ENCODE data around the gene NUP107.
A peak's percentile ranks its signal among the peaks of the same experiment; 100 is the strongest.
"Not testable (repeated sequence)": the region's sequence is repeated elsewhere in the genome, so short reads cannot be mapped to it uniquely, and the experiment has no call there.

NUP107 gene

DNA sequence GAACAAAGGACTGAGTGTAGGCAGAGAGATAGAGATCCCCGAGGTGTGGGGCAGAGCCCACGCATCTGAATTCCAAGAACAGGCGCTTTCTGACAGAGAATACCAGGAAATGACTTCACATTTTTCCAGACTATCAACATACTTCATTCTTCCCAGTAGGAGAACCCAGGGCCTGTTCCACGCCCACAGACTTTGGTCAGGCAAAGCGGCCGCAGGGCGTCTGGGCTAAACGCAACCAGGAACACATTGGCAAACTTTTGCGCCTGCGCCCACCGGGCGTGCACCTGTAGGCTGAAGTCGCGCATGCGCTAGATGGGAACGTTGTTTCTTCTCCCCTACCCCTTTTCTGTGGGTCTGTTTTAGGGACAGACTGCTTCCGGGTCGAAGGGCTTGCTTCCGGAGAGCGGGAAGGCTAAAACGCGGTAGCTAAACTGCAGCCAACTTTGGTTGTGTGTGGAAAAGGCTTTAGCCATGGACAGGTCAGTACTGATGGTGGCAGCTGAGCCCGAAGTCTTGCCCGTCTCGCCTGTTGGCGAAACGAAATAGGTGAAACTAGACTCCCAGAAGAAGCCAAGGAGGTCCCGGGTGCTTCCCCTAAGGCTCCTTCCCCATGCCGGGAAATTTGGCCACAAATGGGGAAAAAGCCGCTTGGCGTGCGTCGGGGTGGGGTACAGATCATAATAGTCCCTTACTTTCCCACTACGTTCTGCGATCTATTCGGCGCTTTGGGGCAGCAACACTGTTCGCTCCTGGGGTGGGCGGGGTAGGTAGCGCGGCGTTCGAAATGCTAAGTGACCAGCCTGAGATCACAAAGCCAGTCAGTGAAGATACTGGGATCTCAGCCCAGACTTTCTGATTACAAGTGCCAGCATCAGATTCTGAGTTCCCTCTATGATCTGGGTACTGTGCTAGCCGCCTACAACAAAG is at the start of gene NUP107:
Gene NUP107 (plus strand): TSS at position 384 of the 927 bp plus-strand sequence. CDS start 88 bp downstream, at position 472.
- peak; percentile 88 for DNase-seq

DNA sequence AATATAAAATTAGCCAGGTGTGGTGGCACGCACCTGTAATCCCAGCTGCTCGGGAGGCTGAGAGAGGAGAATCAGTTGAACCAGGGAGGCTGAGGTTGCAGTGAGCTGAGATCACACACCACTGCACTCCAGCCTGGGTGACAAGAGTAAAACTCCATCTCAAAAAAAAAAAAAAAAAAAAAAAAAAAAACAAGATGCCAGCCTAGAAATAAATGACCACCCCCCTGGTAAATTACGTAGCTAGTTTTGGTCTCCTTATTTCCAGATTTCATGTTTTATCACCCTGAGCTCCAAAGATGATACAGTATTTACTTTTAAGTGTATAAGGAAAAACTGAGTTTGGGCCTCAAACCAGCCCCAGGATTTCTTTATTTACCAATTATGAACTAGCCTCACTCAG is 49.3 kb upstream of the NUP107 start:
- not testable (repeated sequence) for DNase-seq

DNA sequence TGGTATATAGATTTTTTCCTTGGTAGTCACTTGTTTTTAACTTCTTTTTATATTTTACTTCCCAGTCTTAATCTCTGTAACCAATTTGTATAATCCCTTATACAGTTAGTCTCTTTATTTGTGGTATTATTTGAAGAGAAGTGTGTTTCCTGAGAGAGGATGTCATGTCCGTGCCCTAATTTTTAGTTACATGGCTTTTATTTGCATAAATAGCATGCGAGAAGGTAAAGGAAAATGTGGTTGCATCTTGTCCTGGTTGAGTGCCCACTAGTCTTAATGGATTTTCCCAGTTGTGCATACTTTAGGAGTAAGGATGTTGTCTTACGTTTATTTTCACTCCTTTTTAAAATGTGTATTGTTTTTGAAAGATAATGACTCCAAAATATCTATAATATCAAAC is 48.6 kb upstream of the NUP107 start:
- no peak for DNase-seq

DNA sequence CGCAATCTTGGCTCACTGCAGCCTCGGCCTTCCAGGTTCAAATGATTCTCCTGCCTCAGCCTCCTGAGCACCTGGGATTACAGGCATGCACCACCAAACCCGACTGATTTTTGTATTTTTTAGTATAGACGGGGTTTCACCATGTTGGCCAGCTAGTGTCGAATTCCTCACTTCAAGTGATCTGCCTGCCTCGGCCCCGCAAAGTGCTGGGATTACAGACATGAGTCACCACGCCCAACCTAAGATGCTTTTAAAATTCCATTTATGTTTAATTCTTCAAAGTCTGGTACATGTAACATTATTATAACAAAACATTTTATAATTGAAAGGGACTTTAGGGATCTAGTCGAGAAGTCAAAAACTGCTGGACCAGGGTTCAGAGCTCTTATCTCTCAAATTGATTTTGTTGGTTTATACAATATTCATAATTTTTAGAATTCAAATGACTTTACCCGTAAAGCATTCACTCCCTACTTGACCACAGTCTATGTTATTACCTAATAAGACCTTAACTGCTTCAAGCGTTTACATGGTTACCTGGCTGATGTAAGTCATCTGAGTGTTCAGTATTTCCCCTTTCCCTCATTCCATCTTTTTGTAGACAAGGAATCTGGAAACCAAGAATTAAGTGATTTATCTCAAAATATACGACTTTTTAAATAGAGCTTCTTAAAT is 47.9 kb upstream of the NUP107 start:
- no peak for DNase-seq

- no peak for DNase-seq
Measured at GRCh38 chr12:68639396-68639767, 47.4 kb upstream of the NUP107 start.

DNA sequence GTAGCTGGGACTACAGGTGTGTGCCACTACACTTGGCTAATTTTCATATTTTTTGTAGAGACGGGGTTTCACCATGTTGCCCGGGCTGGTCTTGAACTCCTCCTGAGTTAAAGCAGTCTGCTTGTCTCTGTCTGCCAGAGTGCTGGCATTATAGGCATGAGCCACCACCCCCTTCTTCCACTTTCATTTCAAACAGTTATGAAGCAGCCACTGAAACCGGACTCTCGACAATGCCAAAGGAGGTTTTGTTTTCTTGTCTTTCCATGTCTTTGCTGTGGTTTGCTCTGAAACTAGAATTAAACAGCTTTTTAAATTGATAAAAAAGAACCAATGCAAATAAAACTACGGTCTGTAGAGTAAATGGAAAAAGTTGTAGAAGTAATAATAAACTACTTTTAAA is 45.6 kb upstream of the NUP107 start:
- DNase-seq, result no peak

DNA sequence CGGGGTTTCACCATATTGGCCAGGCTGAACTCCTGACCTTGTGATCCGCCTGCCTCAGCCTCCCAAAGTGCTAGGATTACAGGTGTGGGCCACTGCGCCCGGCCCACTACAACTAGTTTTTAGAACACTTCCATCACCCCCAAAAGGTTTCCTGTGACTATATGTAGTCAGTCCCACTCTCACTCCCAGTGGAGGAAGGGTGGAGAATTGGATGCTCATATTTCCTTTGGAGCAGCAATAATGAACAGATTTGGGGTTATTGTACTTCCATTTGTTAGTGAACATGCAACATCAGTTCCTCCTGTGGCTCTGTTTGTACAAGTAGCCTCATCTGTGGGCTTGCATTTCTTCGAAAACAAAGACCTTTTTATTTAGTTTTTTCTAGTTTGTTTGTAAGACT is 40.3 kb upstream of the NUP107 start:
- DNase-seq, result no peak

DNA sequence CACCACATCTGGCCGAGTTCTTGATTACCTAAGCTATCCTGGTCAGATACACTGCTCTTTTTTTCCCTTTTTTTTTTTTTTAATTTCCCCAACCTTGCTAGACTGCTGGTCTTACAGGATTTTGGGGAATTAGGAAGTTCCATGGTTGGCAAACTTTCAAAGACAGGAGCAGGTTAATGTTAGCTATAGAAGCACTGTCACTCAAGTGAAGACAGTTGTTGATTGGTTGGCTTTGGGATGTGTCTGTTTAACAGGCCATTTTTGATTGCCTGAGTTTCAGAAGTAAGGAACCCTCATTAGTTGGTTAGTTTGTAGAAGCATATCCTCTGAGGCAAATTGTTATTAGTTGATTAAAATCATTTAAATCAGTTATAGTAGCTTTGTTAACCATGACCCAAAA is 39.3 kb upstream of the NUP107 start:
- no peak for DNase-seq

DNA sequence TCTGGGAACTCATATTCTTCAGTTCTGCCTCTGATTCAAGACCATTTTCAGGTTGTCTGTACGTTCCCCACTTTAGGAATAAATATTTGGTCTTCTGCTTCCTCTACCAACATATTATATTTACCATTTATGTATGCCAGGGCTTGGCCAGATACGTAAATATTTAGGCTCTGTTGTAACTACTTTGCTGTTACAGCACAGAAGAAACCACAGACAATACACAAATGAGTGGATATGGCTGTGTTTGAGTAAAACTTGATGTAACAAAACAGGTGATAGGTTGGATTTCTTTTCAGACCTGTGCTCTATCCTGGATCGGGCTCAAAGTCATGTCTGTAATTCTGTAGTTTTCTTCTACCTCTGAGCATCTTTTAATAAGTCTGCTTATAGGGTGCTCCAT is 38.6 kb upstream of the NUP107 start:
- no peak for DNase-seq

DNA sequence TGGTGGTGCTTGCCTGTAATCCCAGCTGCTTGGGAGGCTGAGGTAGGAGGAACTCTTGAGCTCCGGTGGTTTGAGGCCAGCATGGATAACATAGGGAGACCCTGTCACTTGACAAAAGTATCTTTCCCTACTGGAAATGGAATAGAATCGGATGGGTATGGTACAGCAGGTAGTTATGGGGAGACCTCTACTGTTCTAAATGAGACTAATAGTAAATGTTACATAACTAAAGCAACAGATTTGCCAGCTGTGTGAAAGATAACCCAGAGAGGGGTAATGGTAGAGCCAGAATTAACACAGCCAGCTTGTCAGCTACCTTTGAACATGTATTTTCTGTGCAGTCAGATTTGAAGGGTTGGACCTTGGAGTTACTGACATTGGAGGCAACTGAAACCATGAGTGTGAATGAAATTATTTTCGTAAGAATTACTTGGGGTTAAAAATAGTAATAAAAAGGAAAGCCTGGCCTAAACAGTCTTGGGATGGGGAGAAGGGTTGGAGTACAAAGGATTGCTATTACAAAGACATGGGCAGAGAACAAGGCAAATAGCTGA is 21.7 kb upstream of the NUP107 start:
- no peak for DNase-seq

DNA sequence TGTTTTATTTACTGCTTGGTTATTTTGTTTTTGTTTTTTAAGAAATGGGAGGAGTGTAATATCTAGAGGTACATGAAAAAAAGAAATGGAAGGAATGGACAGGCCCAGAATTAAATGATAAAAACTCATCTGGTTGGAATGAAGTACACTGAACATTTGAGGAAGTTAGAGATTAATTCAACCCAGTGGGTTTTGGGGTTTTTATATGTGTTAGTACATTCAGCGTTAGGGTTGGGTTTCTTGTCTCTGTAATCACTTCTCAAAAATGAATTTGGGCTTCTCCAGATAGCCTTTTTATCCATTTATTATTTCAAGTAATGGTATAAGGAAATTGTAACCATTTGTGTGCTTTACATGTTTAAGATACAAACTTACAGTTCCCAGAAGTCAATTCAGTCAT is 19.5 kb upstream of the NUP107 start:
- no peak for DNase-seq

DNA sequence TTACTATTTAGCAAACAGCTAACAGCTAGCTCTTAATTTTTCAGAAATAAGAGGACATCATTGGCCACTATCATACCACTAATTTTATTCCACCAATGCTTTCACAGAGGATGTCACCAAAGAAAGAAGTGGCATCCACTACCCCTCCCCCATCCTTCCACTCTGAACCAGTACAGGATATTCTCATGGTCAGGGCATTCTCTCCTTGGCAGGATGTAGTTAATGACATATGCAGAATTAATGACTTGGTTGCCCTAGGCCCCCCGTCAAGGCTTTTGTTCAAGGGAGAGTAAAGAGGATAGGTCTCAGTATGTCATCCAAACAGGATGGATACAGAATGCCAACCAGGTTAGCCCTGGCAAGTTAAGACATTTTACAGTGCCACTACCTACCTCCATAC is 18.9 kb upstream of the NUP107 start:
- no peak for DNase-seq

GRCh38 chr12:68671179-68671578 is 15.6 kb upstream of the NUP107 start:
- no peak for DNase-seq

DNA sequence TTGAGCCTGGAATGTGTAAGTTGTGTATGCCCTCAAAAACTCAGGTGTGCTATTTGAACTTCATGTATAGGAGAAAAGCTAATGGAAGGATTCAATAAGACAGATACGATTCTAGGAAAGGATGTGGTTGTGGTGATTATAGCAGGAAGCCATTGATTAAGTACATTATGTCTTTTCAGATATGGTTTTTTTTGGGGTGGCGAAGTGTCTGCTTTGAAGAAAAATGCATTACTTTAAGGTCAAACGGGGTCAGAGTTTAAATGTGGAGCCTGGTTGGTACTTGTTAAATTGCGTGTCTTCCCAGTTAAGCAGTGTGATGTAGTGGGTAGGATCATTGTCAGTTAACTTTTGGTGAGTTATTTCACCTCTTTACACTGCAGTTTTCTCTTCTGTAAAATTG is 13.0 kb upstream of the NUP107 start:
- DNase-seq, result no peak

GRCh38 chr12:68674376-68674775 is 12.4 kb upstream of the NUP107 start:
- no peak for DNase-seq

- DNase-seq, result no peak
Measured at GRCh38 chr12:68675101-68675842, 11.5 kb upstream of the NUP107 start.

DNA sequence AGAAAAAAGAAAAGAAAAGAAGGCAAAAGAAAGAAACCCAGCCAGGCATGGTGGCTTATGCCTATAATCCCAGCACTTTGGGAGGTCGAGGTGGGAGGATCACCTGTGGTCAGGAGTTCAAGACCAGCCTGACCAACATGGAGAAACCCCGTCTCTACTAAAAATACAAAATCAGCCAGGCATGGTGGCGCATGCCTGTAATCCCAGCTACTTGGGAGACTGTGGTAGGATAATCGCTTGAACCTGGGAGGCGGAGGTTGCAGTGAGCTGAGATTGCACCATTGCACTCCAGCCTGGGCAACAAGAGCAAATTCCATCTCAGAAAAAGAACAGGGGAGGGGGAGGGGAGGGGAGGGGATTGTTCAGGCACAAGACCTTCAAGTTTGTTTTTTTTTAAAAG is 9.9 kb upstream of the NUP107 start:
- DNase-seq, result not testable (repeated sequence)

DNA sequence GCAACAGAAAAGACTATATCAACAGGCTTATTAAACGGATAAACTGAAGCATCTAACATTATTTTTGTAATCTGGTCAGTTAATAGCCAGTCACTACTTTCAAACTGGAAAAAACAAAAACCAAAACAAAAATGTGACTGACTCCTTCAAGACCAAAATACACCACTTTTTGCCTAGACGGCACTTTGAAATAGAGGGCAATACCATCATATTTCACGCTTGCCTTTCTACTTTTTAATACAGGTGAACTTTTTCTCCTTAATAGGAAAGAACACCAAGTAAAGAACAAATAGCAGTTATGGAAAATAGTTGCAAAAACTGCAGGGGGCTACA is 550 bp upstream of the NUP107 start:
- DNase-seq, result no peak

GRCh38 chr12:68695454-68695853 is 8.7 kb downstream of the NUP107 start:
- no peak for DNase-seq

DNA sequence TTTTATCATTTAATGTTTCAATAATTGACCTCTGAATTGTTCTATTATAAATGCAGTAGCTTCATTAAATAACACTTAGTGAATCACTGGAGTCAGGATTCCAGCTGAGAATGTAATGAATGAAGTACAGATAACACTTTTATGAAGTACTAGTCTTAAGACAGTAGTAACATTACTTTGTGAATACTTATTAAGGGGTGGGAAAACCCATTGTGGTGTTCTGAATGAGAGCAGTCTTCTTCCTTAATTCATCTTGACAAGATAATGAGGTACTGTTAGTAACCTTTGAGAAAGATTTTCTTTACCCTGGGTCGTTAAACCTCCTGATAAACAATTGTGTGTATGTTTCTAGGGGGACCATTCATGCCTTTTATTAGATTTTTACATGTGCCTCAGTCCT is 12.7 kb downstream of the NUP107 start:
- DNase-seq, result no peak

- DNase-seq, result no peak
Measured at GRCh38 chr12:68727776-68728175, 41.0 kb downstream of the NUP107 start.

DNA sequence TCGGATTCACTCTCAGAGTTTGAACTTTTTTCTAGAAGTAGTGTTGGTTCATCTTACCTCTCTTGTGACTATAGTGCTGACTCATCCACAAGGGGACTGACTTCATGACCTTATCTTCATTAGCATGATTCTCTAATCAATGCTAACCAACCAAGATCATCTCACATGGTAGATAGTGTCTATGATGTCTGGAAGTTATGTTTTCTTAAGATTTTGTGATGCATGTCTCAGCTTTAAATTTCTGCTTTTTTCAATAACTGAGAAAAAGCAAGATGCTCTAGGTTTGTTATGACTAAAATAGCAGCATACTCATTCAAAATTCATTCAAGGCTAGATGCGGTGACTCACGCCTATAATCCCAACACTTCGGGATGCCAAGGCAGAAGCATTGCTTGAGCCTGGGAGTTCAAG is 46.9 kb downstream of the NUP107 start:
- no peak for DNase-seq

DNA sequence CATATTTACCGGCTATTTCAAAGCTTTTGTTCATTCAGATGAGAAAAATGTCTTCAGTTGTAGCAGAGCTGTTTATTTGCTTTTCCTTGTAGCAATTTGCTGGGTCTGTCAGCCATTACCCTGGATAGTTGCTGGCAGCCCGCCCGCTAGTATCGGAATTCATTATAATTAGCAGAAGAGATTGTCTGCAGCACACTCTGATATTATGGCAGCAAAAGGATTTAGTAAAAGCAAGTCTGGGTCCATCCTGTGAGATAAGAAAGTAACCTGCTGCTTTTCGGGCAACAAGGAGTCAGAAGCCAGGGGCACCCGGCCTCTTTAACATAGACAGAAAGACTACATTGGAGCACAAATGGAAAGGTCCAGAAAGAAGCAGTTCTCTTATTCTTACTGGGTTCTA is 53.1 kb downstream of the NUP107 start:
- no peak for DNase-seq

- DNase-seq, result no peak
Measured at GRCh38 chr12:68743356-68743755, 56.6 kb downstream of the NUP107 start.
